Measurements from ENCODE around the gene ADAT3. TPM values are rescaled to one million over a fixed set of nuclear protein-coding genes. Genes with fewer than 3 reads are reported as not detected.

The ADAT3 gene
- total RNA-seq, 1 donor from 2014 or later = 0.79 TPM

- DNase-seq (ENCODE audit: low read depth) = peak; percentile 60
- no peak for FAIRE-seq
- Histone ChIP-seq H3K36me3 (ENCODE audit: control insufficient read depth, insufficient read depth, low read length) (no peaks in the 10 kb centered on the region), H3K27me3 (ENCODE audit: control insufficient read depth, insufficient read depth, low read length) (no peaks in the 10 kb centered on the region), H3K4me3 (ENCODE audit: low read depth, low read length) (peak overlapping the region; percentile 95)
- no peak for TF ChIP-seq CTCF (IDR thresholded peaks at IDR 0.05; ENCODE audit: insufficient read depth, low read length, severe bottlenecking)
Measured at GRCh38 chr19:1942078-1942933, 37.1 kb downstream of the ADAT3 start.

- H3K27me3 ChIP-seq (ENCODE audit: control insufficient read depth, insufficient read depth, low read length) = no peaks in the 10 kb centered on the region
- FAIRE-seq (no peak), DNase-seq (ENCODE audit: low read depth) (no peak)
- H3K4me3 ChIP-seq (ENCODE audit: low read depth, low read length) = peak overlapping the region; percentile 95
- H3K36me3 ChIP-seq (ENCODE audit: control insufficient read depth, insufficient read depth, low read length) = no peaks in the 10 kb centered on the region
- TF ChIP-seq CTCF (IDR thresholded peaks at IDR 0.05; ENCODE audit: insufficient read depth, low read length, severe bottlenecking) = no peak
Measured at GRCh38 chr19:1942934-1943555, 37.8 kb downstream of the ADAT3 start.

GRCh38 chr19:1943661-1944087, 38.5 kb downstream of the ADAT3 start:
- no peak for TF ChIP-seq CTCF (IDR thresholded peaks at IDR 0.05; ENCODE audit: insufficient read depth, low read length, severe bottlenecking)
- Histone ChIP-seq H3K36me3 (ENCODE audit: control insufficient read depth, insufficient read depth, low read length) (peaks cover 2% of the 10 kb centered on the region), H3K4me3 (ENCODE audit: low read depth, low read length) (no peak overlapping the region), H3K27me3 (ENCODE audit: control insufficient read depth, insufficient read depth, low read length) (no peaks in the 10 kb centered on the region)
- DNase-seq (ENCODE audit: low read depth) (no peak), FAIRE-seq (no peak)

GRCh38 chr19:1944088-1944915, 39.1 kb downstream of the ADAT3 start:
- no peak for TF ChIP-seq CTCF (IDR thresholded peaks at IDR 0.05; ENCODE audit: insufficient read depth, low read length, severe bottlenecking)
- no peak for DNase-seq (ENCODE audit: low read depth)
- Histone ChIP-seq H3K36me3 (ENCODE audit: control insufficient read depth, insufficient read depth, low read length) (peaks cover 2% of the 10 kb centered on the region), H3K4me3 (ENCODE audit: low read depth, low read length) (no peak overlapping the region), H3K27me3 (ENCODE audit: control insufficient read depth, insufficient read depth, low read length) (no peaks in the 10 kb centered on the region)
- no peak for FAIRE-seq

- no peak overlapping the region for H3K4me3 ChIP-seq (ENCODE audit: low read depth, low read length)
- H3K27me3 ChIP-seq (ENCODE audit: control insufficient read depth, insufficient read depth, low read length) = no peaks in the 10 kb centered on the region
- no peak for TF ChIP-seq CTCF (IDR thresholded peaks at IDR 0.05; ENCODE audit: insufficient read depth, low read length, severe bottlenecking)
- DNase-seq (ENCODE audit: low read depth) (no peak), FAIRE-seq (no peak)
- peaks cover 6% of the 10 kb centered on the region for H3K36me3 ChIP-seq (ENCODE audit: control insufficient read depth, insufficient read depth, low read length)
Measured at GRCh38 chr19:1944916-1945561, 39.8 kb downstream of the ADAT3 start.
